ENCODE data around the gene CCDC82. TPM values are rescaled to one million over a fixed set of nuclear protein-coding genes. Genes with fewer than 3 reads are reported as not detected.

The CCDC82 gene
- polyA plus RNA-seq, 1 of the 3 experiments (the other 2 are of a cell fraction): 8.7 TPM

GRCh38 chr11:96318850-96319249, 70.9 kb downstream of the CCDC82 start:
- 97% methylated on average over 3 of the region's 3 CpGs for WGBS (ENCODE audit: low lambda C conversion rate)
- Histone ChIP-seq H3K27me3 (ENCODE audit: insufficient read depth) (no peaks in the 10 kb centered on the region), H3K9me2 (no peaks in the 10 kb centered on the region), H4K20me1 (ENCODE audit: insufficient read depth) (no peaks in the 10 kb centered on the region; the same call in 1 of the 2 replicates), H3F3A (replicated peaks; ENCODE audit: insufficient read depth) (peaks cover 3% of the 10 kb centered on the region), H3K4me2 (no peak overlapping the region), H3K79me2 (ENCODE audit: insufficient read depth) (peaks cover 99% of the 10 kb centered on the region), H2AFZ (ENCODE audit: low read depth) (no peak overlapping the region), H3K27ac (ENCODE audit: low read depth in 2 of 2, low read length in 1 of 2) (no peak overlapping the region), H3K4me1 (ENCODE audit: control insufficient read depth in 1 of 2, insufficient read depth in 2 of 2, low read depth in 1 of 2, low read length in 1 of 2) (peaks cover 15 to 52% of the 10 kb centered on the region in 2 experiments), H3K9ac (no peak overlapping the region), H3K36me3 (replicated peaks in 1 of 2; ENCODE audit: control insufficient read depth in 1 of 2, insufficient read depth in 2 of 2, low read length in 1 of 2) (peaks cover 5 to 12% of the 10 kb centered on the region in 2 experiments), H3K9me3 (no peaks in the 10 kb centered on the region), H3K4me3 (ENCODE audit: low read depth in 2 of 2, low read length in 1 of 2) (no peak overlapping the region)
- POLR2A ChIA-PET: no interaction called here
- TF ChIP-seq FOXM1 (IDR thresholded peaks at IDR 0.05; ENCODE audit: low read depth) (no peak), POLR2AphosphoS5 (IDR thresholded peaks at IDR 0.05; ENCODE audit: low read depth, low read length) (no peak), RXRA (IDR thresholded peaks at IDR 0.05; ENCODE audit: borderline replicate concordance, low read depth) (no peak), GATA2 (CRISPR knock-in tag; IDR thresholded peaks at IDR 0.05) (no peak), CHD2 (IDR thresholded peaks at IDR 0.05; ENCODE audit: low read length, partially characterized antibody) (no peak), USF1 (IDR thresholded peaks at IDR 0.05; ENCODE audit: borderline replicate concordance, low read depth) (no peak), SIN3A (IDR thresholded peaks at IDR 0.05; ENCODE audit: borderline replicate concordance, low read depth, low read length) (no peak), SMC3 (IDR thresholded peaks at IDR 0.05; ENCODE audit: low read depth, low read length) (no peak), JUND (IDR thresholded peaks at IDR 0.05) (no peak), FOSL2 (IDR thresholded peaks at IDR 0.05; ENCODE audit: borderline replicate concordance, low read depth) (no peak), MXI1 (IDR thresholded peaks at IDR 0.05; ENCODE audit: low read depth, low read length) (no peak), USF2 (IDR thresholded peaks at IDR 0.05; ENCODE audit: borderline replicate concordance, low read depth, low read length) (no peak), EP300 (IDR thresholded peaks at IDR 0.05; ENCODE audit: borderline replicate concordance in 1 of 2, low read depth in 1 of 2, low read length in 1 of 2) (no peak), CTCF (IDR thresholded peaks at IDR 0.05) (no peak), ELF1 (IDR thresholded peaks at IDR 0.05) (no peak), ZBTB33 (IDR thresholded peaks at IDR 0.05; ENCODE audit: borderline replicate concordance, low read depth) (no peak)
- no peak for DNase-seq
- CTCF ChIA-PET: interaction anchor here (1.0 to 1.9 kb wide), 2 partner anchors 12 to 24 kb away, joined by 3 to 6 read pairs; partner anchors contain the start of gene MAML2
